GM21717 (cell line): ENCODE data around the gene SLC50A1.

Experiments used
- ATAC-seq: cut with Tn5 transposase; IDR thresholded peaks from one replicate; pipeline ENCODE4 v1.9.1; 2021; ENCODE audit warnings: mild to moderate bottlenecking, moderate library complexity; ENCODE audit not compliant: unreplicated experiment

Gene SLC50A1, protein sequence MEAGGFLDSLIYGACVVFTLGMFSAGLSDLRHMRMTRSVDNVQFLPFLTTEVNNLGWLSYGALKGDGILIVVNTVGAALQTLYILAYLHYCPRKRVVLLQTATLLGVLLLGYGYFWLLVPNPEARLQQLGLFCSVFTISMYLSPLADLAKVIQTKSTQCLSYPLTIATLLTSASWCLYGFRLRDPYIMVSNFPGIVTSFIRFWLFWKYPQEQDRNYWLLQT

DNA sequence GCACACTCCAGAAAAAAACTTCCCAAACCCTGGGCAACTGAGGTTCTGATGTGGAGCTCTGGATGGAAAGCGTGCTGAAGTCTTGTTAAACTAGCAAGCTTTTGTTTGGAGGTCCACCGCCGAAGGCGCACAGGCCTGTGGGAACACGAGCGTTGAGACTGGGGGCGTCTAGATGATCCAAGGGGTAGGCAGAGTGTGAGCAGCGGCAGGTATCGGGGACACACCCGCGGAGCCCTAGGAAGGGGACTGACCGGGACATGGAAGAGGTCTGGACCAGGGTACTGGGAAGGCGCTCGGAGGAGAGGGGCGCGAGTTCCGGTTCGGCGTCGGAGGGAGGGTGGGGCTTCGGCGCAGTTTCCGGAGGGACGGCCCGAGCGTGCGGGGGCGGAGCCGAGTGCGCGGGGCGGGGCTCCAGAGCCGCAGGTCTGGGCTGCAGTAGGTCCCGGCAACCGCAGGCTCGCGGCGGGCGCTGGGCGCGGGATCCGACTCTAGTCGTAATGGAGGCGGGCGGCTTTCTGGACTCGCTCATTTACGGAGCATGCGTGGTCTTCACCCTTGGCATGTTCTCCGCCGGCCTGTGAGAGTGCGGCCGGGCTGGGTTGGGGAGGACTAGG lies at the start of gene SLC50A1:
TSS of gene SLC50A1 (plus strand) at position 438 of the 614 bp plus-strand sequence. CDS start at position 498, 60 bp downstream.
- ATAC-seq: peak; percentile 69

DNA sequence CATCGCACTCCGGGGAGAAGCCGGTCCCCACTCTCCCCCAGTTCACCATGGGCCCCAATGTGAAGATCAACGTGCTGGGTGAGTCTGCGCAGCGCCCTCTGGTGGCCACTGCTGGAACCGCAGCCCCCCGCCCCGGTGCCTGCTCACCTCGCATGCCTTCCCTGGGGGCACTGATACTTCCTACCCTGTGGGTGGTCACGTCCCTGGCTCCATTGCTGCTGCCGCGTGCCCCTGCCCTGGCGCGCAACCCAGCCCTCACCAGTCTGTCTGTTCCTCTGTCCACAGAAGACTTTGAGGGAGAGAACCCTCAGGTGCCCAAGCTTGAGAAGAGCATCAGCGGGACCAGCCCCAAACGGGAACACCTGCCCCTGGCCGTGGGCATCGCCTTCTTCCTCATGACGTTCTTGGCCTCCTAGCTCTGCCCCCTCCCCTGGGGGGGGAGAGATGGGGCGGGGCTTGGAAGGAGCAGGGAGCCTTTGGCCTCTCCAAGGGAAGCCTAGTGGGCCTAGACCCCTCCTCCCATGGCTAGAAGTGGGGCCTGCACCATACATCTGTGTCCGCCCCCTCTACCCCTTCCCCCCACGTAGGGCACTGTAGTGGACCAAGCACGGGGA lies 49.4 kb upstream of the SLC50A1 start:
- ATAC-seq: no peak

DNA sequence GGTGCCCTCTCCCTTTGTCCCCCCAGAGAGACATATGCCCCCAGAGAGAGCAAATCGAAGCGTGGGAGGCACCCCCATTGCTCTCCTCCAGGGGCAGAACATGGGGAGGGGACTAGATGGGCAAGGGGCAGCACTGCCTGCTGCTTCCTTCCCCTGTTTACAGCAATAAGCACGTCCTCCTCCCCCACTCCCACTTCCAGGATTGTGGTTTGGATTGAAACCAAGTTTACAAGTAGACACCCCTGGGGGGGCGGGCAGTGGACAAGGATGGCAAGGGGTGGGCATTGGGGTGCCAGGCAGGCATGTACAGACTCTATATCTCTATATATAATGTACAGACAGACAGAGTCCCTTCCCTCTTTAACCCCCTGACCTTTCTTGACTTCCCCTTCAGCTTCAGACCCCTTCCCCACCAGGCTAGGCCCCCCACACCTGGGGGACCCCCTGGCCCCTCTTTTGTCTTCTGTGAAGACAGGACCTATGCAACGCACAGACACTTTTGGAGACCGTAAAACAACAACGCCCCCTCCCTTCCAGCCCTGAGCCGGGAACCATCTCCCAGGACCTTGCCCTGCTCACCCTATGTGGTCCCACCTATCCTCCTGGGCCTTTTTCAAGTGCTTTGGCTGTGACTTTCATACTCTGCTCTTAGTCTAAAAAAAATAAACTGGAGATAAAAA lies 48.7 kb upstream of the SLC50A1 start:
- no peak for ATAC-seq

DNA sequence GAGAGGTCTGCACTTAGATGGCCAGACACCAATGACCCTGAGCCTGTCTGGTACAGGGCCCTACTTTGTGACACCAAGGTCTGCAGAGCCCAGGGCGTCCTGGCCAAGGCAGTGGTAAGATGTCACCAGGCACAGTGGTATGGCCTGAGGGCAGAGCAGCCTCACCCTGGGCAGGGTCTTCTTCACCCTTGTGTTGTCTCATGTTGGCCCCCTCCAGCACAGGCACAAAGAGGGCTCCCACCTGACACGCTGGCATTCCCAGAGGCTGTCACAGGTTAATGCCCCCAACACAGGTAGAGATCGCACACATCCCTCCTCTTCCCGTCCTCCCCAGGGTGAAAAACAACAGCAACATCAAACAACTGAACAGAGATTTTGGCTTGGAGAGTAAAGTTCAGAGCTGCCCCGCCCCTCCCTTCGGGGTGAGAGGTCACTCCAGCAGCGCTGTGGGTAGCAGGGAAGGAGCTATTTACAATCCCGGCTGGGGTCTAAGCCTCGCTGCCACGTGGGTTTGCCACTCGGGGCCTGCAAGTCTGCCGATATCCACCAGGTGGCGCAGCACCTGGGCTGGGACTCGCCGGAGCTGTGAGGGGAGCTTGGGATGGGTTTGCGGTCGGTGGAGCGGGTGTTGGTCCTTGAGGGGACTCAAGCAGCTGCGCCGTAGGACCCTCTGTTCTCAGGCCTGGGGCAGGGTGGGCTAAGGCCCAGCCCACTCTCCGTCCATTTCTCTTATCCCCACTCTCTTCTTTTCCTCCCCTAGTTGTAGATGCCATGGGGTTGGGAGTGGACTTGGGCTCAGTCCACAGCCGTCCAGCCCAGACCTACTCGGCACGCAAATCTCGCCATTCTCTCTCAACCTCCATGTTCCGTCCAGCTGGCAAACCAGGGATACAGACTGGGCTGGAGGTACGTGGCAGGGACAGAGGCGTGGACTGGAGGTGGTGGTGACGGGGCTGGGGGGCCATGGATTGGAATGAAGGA lies 44.3 kb upstream of the SLC50A1 start:
- ATAC-seq: no peak

DNA sequence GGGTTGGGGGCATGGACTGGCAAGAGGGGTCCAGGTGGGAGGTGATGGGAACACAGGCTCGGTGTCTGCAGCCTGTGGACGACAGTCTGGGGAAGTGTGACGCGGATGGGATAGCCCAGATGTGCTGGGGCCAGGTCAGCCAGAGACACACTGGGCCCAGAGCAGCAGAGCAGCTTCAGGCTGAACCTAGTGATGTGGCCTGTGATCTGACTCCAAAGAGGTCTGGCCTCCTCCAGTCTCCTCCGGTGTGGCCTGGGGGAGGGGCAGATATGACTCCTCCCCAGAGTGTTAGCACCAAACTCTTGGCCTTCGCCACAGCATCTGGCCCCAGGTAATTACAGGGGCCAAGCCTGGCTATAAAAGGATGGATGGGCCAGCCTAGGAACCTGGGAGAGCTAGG lies 43.5 kb upstream of the SLC50A1 start:
- ATAC-seq: no peak

DNA sequence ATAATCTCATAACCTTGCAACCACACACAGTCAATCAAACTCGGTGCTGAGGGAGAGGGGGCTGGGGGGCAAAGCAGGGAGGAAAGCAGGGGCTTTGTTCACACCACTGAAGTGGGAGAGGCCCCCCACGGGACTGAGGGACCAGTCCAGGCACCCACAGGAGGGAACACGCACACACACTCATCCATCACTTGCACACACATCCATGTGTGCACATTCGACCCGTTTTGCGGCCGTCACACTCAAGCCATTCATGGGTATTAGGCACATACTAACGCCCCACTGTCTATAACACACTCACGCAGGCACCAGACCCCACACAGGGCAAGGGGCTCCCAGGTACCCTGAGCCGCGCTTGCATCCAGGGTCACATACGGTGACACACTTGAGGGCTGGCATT lies 43.0 kb upstream of the SLC50A1 start:
- no peak for ATAC-seq

DNA sequence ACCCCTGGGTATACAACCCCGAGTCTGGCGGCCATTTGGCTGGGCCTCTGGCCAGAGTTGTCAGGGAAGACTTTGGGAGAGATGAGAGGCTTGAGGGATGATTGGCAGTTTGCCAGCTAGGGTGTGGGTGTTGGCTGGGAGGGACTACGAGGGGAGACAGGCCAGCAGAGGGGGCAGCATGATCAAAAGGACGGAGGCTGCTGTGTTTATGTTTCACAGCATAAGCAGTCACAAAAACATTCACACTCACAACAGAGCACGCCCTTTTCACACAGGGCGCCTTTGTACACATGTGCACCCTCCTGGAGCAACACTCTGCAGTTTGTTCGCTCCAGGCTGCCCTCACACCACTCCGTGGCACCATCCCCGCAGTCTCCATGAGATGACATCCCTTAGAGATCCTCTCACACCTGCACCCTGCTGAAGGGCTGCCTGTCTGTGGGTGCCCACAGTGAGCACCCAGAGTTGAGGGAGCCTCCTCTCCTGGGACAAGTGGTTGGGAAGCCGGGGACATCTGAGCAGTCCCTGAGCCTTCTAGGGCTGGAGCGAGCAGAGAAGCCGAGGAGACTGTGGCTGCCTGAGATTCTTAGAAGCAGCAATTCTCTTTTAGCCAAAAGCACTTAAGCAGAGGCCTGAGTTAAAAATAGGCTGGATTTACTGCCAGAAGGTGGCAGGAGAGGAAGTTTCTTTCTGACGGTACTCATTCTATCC lies 41.6 kb upstream of the SLC50A1 start:
- ATAC-seq: no peak

DNA sequence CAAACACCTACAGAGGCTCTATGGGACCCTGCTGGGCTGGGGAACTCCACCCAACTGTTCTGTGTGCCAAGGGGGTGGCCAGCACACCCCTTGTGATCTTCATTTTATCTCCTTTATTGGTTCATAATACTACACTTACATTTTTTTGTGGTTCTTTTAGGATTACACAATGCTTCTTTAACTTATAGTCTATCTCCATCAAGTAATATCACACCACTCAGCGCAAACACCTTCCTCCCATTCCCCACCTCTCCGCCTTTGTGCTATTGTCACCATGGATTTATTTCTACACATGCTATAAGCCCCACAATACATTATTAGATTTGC lies 41.1 kb upstream of the SLC50A1 start:
- no peak for ATAC-seq

DNA sequence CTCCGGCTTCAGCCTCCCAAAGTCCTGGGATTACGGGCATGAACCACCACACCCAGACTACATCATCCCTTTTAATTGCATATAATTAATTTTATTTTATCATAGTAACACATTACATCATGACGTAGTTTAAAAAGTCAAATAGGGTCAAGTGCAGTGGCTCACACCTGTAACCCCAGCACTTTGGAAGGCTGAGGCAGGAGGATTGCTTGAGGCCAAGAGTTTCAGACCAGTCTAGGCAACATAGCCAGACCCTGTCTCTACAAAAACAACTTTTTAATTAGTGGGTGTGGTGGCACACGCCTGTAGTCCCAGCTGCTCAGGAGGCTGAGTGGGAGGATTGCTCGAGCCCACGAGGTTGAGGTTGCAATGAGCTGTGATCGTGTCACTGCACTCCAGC lies 36.3 kb upstream of the SLC50A1 start:
- ATAC-seq: no peak

DNA sequence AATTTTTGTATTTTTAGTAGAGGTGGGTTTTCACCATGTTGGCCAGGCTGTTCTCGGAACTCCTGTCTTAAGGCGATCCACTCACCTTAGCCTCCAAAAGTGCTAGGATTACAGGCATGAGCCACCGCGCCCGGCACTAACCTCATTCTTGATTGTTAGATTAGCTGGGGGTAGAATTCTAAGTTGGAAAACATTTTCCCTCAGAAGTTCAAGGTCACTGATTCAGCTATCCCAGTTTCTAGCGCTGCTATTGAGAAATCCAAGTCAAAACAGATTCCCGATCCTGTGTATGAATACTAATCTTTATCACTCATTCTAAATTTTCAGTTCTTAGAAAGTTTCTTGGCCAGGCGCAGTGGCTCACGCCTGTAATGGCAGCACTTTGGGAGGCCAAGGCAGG lies 32.3 kb upstream of the SLC50A1 start:
- no peak for ATAC-seq

DNA sequence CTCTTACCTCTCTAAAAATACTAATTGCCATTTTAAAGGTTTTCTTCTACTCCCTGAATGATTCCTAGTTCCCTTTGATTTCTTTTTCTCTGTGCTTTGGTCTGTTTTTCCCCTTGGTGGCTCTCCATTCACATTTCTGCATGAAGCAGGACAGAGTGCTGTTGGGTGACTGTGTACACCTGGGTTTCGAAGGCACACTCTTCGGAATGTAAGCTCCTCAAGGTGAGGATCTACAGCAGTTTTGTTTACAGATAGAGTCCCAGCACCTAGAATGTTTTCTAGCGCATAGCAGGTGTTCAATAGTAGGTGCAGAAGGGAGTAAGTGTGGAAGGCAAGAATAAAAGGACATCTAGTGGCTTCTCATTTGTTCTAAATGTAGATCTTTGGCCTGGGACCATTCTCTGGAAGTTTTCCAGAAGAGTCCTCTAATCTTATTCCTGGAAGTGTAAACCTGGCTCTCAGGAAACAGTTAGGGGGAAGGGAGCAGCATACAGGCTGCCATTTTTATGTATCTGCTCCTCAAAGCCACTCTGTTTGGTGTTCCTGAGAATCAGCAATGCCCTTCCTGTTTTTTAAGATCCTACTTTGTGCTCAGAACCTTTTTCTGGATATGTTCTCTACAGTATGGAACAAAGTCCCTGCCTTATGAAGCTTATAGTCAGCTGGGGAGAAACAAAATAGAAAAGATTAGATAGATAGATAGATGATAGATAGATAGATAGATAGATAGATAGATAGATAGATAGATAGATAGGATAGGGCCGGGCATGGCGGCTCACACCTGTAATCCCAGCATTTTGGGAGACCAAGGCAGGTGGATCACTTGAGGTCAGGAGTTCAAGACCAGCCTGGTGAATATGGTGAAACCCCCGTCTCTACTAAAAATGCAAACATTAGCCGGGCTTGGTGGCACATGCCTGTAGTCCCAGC lies 30.8 kb upstream of the SLC50A1 start:
- no peak for ATAC-seq

DNA sequence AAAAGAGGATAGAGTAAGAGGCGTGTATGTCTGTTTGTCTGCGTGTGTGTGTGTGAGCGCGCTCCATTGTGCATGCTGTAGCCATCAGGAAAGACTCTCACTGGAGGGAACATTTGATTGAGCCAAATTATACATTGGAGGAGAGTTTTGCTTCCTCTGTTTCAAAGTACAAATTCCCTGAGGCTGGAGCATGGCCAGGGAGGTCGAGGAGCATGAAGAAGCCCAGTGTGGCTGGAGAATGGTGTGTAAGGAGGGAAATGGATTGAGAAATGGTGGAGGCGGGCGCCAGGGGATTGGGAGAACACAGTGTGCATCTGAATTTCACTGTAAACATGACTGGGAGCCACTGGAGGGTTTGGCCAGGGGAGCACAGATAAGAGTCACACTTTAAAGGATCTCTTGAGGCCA lies 30.0 kb upstream of the SLC50A1 start:
- ATAC-seq: no peak

DNA sequence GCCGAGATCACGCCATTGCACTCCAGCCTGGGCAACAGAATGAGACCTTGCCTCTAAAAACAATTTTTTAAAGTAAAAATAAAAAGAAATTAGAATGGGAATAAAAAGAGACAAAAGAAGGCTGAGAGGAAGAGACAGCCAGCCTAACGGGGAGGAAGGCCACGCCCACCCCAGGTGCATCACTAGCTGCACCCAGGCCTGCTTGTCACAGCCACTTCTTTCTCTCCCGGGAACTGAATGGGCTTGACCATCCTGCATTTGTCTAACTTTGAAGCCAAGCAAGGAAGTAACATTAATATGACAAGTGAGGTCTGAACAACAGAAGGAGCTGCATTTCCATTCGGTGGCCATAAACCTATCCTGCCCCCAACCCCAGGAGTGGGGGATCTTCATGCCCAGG lies 28.8 kb upstream of the SLC50A1 start:
- no peak for ATAC-seq

DNA sequence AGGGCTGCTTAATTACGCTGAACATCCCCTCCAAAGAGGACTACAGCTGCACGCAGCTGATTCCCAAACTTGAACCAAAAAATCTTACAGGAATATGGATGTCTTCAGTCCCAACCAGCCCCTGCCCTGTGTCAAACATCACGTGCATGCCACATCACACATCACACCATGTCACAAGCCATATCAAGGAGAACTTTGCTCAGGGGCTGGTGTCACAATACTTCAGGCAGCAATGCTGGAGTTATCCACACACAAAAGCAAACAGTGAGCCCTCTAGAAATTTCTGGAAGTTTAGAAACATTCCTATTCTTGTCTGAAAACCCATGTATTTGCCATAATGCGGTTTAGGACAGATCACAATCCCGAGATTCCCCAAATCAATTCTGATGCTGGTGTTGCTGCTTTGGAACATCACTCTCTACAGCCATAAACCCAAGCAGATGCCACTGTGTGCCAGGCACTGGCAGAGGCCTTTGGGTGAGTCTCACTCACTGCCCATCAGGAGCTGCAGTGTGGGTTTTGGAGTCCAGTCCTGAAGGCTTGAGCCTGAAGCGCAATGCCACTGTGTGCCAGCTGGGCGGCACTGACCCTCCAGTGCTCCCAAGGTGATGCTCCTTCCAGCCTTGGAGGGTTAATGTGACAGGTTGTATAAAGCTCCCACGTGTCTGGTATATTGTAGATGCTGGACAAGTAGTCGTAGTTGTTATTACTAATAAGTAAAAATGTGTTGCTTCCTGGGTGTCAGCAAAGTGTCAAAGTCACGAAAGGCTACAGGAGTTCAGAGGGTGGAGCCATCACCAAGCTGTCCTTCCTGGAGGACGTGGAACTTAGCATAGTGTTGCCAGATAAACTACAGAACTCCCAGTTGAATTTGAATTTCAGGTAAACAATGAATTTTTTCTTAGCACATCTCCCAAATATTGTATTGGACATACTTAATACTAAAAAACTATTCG lies 28.1 kb upstream of the SLC50A1 start:
- no peak for ATAC-seq

DNA sequence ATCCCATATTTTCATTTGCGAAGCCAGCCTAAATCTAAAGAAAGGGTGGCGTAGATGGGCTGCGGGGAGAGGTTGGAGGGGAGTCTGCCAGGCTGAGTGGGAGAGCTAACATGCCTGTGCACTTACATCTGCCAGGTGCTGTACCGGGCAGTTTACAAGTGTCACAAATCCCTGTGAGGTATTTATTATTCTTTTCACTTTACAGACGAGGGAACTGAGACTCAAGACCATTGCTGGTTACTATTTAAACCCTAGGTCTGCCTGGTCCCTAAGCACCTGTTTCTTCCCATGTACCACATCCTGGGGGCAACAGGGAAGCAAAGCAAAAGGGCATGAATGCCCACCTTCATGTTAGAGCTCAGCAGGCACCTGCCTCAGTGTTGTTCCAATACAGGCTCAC lies 27.4 kb upstream of the SLC50A1 start:
- no peak for ATAC-seq

DNA sequence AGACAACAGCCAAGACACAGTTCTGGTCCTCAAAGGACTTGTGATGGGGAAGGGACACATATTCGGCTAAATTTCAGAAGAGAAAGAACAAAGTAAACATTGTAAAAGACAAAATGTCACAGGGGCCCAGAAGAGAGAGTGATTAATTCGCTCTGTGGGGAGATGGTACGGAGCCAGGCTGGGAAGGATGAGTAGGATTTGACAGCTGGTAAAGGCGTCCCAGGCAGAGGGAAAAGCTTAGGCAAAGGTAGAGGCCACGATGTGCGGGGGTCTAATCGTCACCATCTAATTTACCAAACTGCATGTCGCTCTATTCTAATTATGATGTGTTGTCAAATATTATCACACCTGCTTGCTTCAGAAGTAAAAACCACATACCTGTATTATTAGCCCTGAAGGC lies 25.3 kb upstream of the SLC50A1 start:
- ATAC-seq: no peak

DNA sequence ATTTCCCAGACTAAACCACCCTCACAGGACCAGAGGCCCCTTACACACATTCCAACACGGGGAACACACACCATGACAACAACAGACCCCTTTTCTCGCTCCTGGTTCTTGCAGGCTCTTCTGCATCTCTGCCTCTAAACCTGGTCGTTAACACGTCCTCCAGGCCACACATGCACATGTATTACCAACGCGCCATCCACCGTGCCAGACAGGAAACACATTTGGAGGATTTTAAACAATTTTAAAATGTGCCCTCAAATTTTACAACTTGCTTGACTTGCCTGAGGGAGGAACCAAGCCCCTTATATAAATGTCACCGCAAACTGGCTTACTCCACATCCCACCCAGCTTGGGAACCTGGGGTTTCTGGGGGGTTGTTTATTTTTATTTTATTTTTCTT lies 24.8 kb upstream of the SLC50A1 start:
- ATAC-seq: no peak

DNA sequence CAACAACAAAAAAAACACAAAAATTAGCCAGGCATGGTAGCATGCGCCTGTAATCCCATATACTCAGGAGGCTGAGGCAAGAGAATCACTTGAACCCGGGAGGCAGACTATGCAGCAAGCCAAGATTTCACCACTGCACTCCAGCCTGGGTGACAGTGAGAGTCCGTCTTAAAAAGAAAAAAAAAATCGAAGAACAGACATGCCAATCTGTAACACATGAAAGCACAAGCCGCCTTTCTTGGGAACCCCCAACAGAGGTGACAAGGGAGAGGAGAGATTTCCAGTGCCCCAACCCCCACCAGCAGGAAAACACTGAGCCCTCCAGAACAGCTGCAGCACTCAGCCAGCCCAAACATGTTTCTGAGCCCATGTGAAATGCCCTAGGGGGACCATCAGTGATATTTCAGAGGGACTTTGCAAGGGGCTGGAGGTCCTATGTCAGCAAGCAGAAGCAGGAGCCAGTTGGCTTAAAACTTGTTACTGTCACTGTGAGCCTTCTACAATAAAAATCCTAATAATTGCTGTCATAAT lies 22.1 kb upstream of the SLC50A1 start:
- no peak for ATAC-seq
